Muscle of leg (tissue), 11 donors: Measurements from ENCODE around the gene PIGP. TPM values are rescaled to one million over a fixed set of nuclear protein-coding genes. Genes with fewer than 3 reads are reported as not detected.
"Not testable (repeated sequence)": the region's sequence is repeated elsewhere in the genome, so short reads cannot be mapped to it uniquely, and the experiment has no call there.

ENCODE experiments used
- DNase-seq: peaks from one replicate; pipeline ENCODE4 v3.0.0; 2013
- H3K27ac ChIP-seq: one replicate; pipeline ENCODE4 v1.5.1; 2013; ENCODE audit warnings: mild to moderate bottlenecking, low read length, control low read depth
- H3K27me3 ChIP-seq: one replicate; pipeline ENCODE4 v1.6.1; 2013; ENCODE audit warnings: low read length; ENCODE audit not compliant: control insufficient read depth, insufficient read depth
- H3K36me3 ChIP-seq: one replicate; pipeline ENCODE4 v1.6.1; 2013; ENCODE audit warnings: low read length; ENCODE audit not compliant: control insufficient read depth, insufficient read depth
- H3K4me1 ChIP-seq: one replicate; pipeline ENCODE4 v1.6.1; 2013; ENCODE audit warnings: low read length; ENCODE audit not compliant: control insufficient read depth, insufficient read depth
- H3K4me3 ChIP-seq: one replicate; pipeline ENCODE4 v1.5.1; 2013; ENCODE audit warnings: low read length, control low read depth
- H3K9me3 ChIP-seq: replicated peaks from 2 replicates; pipeline ENCODE4 v1.6.1; 2013; ENCODE audit warnings: low read depth, low read length; ENCODE audit not compliant: control insufficient read depth
- WGBS: methylation state at CpG from one replicate; pipeline ENCODE4 v1.1.5; 2013; ENCODE audit warnings: missing lambda C conversion rate; ENCODE audit not compliant: insufficient coverage; 5-methylcytosine and 5-hydroxymethylcytosine counted together
- polyA plus RNA-seq, 8 donors: library from polyadenylated mRNA; unstranded; fragments of 120-200 nt; gene quantifications; one replicate each; pipeline versions ENCODE4 v1.2.1 to v1.2.3, GENCODE V29; 2013; ENCODE audit warnings: inconsistent platforms in 1 of 8, low replicate concordance in 1 of 8; ENCODE audit not compliant: insufficient read length in 8 of 8, insufficient read depth in 1 of 8
- total RNA-seq: library from RNA; stranded (reverse); fragments of 120-200 nt; gene quantifications from one replicate; pipeline ENCODE4 v1.2.4, GENCODE V29; 2013

Gene PIGP
- total and polyA plus RNA-seq, 9 donors: 17.7 to 36.7 (median 23.8) TPM

DNA sequence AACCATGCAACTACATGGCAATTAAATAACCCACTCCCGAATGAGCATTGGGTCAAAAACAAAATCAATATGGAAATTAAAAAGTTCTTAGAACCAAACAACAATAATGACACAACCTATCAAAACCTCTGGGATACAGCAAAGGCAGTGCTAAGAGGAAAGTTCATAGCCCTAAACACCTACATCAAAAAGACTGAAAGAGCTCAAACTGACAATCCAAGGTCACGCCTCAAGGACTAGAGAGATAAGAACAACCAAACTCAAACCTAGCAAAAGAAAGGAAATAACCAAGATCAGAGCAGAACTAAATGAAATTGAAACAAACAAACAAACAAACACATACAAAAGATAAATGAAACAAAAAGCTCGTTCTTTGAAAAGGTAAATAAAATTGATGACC, 23.1 kb downstream of the PIGP start:
- not testable (repeated sequence) for H3K27ac ChIP-seq, H3K4me3 ChIP-seq, H3K9me3 ChIP-seq, DNase-seq, H3K4me1 ChIP-seq, H3K36me3 ChIP-seq, H3K27me3 ChIP-seq
- WGBS: no CpG with 5 or more reads among the region's 3 CpGs

DNA sequence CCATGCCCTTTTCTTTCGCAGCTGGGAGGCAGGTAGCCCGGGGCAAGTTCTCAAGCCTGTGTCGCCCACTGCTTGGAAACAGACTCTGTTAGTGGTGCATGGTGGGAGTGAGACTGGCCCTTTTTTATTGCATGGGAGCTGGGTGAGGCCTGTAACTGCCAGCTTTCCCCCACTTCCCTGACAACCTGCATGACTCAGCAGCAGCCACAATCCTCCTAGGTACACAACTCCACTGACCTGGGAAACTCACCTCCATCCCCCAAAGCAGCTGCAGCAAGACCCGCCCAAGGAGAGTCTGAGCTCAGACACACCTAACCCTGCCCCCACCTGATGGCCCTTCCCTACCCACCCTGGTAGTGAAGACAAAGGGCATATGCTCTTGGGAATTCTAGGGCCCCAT, 25.8 kb downstream of the PIGP start:
- no peak overlapping the region for H3K4me3 ChIP-seq
- peaks cover 2% of the 10 kb centered on the region for H3K4me1 ChIP-seq
- WGBS: no CpG with 5 or more reads among the region's 4 CpGs
- H3K9me3 ChIP-seq: no peaks in the 10 kb centered on the region
- no peak overlapping the region for H3K27ac ChIP-seq
- no peak for DNase-seq
- H3K36me3 ChIP-seq: no peaks in the 10 kb centered on the region
- H3K27me3 ChIP-seq: no peaks in the 10 kb centered on the region

DNA sequence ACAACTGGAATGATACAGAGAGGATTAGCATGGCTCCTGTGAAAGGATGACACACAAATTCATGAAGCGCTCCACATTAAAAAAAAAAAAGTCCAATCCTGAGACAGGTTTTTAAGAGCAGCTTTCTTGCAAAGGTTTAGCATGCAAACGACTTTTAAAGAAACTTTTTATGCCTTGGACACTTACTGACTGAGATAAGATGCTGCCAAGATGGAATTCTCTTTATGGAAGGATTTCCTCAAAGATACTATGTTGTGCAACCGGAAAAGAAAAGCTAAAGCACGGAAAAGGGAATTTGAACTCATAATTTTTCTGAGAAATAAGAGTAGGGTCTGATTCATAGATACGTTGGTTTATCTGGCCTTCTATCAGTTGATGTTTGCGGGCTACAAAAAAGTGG, 27.3 kb downstream of the PIGP start:
- no peaks in the 10 kb centered on the region for H3K27me3 ChIP-seq
- DNase-seq: no peak
- peaks cover 2% of the 10 kb centered on the region for H3K4me1 ChIP-seq
- H3K36me3 ChIP-seq: no peaks in the 10 kb centered on the region
- WGBS: 86% methylated on average over 5 of the region's 6 CpGs
- no peak overlapping the region for H3K27ac ChIP-seq
- no peak overlapping the region for H3K4me3 ChIP-seq
- H3K9me3 ChIP-seq: no peaks in the 10 kb centered on the region

DNA sequence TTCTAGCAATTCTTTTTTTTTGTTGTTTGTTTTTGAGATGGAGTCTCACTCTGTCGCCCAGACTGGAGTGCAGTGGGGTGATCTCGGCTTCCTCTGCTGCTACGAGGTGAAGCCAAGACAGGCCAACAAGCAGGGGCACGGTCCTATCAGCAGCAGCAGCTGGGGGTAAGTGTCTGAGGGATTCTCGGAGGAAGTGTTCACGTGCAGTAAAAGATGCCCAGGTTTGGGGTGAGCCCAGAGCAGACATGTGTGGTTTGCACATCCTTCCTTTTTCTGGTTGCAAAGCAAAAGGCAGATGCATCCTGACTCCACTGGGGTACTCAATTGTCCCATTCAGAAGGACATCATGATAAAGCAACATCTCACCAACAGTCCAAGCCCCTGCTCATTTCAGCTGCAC, 27.7 kb downstream of the PIGP start:
- no peak overlapping the region for H3K27ac ChIP-seq

DNA sequence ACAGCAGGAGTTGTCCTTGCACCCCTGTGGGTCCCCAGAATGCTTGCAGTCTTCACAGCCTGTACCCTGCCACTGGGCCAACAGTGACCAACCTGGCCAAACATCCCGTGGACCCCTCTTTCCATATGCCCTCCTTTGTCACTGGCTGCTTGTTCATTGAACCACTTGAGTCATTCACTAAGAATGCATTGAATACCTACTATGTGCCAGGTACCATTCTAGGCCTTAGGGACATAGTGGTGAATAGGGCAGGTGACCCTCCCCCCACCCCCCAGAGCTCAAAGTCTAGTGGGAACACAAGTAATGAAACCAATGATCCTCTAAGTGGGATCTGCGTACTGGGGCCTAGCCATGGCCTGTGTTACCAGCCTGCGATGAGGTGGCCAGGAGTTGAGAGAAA, 28.2 kb downstream of the PIGP start:
- no peak for DNase-seq
- Histone ChIP-seq H3K36me3 (no peaks in the 10 kb centered on the region), H3K9me3 (no peaks in the 10 kb centered on the region), H3K27me3 (no peaks in the 10 kb centered on the region), H3K4me1 (peaks cover 2% of the 10 kb centered on the region), H3K4me3 (no peak overlapping the region), H3K27ac (no peak overlapping the region)
- 100% methylated on average over 2 of the region's 3 CpGs for WGBS

More for the DNA sequence above, 27.7 kb downstream of the PIGP start:
- H3K27me3 ChIP-seq: no peaks in the 10 kb centered on the region
- no peaks in the 10 kb centered on the region for H3K9me3 ChIP-seq
- no peak for DNase-seq
- no peak overlapping the region for H3K4me3 ChIP-seq
- no peaks in the 10 kb centered on the region for H3K36me3 ChIP-seq
- H3K4me1 ChIP-seq: peaks cover 2% of the 10 kb centered on the region
- 81% methylated on average over 5 of the region's 6 CpGs for WGBS

DNA sequence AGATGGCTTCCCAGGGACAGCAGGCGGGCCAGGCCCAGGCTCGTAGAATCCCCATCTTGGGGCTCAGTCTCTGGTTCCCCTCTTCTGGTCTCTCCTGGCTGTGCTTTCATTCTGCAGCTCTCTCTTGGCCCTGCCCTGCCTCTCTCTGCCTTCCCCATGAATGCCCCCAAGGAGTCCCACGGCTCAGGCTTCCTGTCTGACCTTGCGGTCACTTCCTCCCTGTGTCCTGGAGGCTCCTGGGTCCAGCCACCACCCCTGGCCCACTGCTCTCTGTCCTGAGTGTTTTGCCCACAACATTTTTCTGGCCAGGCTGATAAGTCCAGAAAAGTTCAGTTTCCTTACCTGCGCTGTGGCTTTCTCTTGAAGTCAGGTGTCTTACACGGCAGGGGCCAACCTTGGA, 29.1 kb downstream of the PIGP start:
- H3K9me3 ChIP-seq: no peaks in the 10 kb centered on the region
- H3K4me1 ChIP-seq: peaks cover 2% of the 10 kb centered on the region
- H3K4me3 ChIP-seq: no peak overlapping the region
- 75% methylated on average over 6 of the region's 6 CpGs for WGBS
- no peak for DNase-seq
- no peaks in the 10 kb centered on the region for H3K27me3 ChIP-seq
- H3K36me3 ChIP-seq: no peaks in the 10 kb centered on the region
- no peak overlapping the region for H3K27ac ChIP-seq

DNA sequence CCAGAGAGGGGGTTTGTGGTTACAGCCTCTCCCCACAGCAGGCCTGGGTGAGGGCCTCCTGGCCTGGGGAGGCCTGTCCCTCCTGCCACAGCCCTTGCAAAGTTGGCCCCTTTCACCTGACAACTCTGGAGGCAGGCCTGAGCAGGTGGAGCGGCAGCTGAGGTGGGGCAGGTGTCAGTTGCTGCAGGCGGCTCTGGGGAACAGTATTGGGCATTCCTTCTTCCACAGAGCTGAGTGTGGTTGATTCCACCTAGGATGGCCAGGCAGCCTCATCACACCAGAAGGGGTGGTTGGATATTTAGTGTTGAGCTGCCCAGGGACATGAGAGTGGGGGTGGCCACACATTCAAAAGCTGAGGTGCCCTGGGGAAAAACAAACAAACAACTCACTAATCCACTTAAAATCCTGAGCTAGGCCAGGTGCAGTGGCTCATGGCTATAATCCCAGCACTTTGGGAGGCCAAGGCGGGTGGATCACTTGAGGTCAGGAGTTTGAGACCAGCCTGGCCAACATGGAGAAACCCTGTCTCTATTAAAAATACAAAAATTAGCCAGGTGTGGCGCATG, 31.1 kb downstream of the PIGP start:
- Histone ChIP-seq H3K4me3 (no peak overlapping the region), H3K27ac (no peak overlapping the region), H3K9me3 (no peaks in the 10 kb centered on the region), H3K27me3 (no peaks in the 10 kb centered on the region), H3K4me1 (peaks cover 2% of the 10 kb centered on the region), H3K36me3 (no peaks in the 10 kb centered on the region)
- DNase-seq: no peak
- 82% methylated on average over 1 of the region's 4 CpGs for WGBS

DNA sequence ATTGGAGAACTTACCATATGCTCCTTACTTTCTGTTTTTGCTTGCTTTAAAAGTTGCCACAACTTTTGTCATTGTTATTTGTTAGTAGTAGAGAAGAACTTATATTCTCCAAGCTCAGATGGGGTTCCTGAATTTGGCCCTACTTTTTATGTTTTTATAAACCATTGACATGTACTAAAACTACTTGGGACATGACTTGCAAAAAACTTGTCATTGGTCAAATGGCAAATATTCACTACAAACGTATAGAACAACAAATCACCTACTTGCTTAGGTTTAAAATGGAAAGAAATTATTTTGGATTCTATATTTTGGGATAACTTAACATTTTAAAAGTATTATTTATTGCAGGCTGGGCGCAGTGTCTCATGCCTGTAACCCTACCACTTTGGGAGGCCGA, 32.7 kb downstream of the PIGP start:
- no peak overlapping the region for H3K27ac ChIP-seq
- H3K27me3 ChIP-seq: no peaks in the 10 kb centered on the region
- peaks cover 2% of the 10 kb centered on the region for H3K4me1 ChIP-seq
- no peak overlapping the region for H3K4me3 ChIP-seq
- H3K9me3 ChIP-seq: no peaks in the 10 kb centered on the region
- no peaks in the 10 kb centered on the region for H3K36me3 ChIP-seq
- WGBS: no CpG with 5 or more reads among the region's 3 CpGs
- DNase-seq: no peak

DNA sequence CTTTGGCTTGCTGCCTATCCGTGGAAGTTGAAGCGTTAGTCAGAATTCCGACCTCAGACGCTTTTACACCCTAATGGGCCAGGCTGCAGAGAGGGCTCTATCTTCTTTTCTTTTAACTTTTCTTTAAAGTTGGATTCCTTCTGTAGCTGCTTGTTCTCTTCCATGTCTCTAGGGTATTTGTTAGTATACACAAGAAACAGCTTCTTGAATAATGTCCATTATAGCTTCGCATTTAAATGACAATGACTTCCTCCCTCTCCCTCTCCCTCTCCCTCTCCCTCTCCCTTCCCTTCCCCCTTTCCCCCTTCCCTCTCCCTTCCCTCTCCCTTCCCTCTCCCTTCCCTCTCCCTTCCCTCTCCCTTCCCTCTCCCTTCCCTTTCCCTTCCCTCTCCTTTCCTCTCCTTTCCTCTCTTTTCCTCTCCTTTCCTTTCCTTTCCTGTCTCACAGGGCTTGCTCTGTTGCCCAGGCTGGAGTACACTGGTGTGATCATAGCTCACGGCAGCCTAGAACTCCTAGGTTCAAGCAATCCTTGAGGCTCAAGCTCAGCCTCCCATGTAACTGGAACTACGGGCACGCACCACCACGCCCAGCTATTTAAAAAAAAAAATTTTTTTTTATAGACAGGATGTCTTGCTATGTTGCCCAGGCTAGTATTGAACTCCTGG, 33.3 kb downstream of the PIGP start:
- DNase-seq: no peak
- no peak overlapping the region for H3K27ac ChIP-seq
- 100% methylated on average over 1 of the region's 9 CpGs for WGBS
- no peaks in the 10 kb centered on the region for H3K9me3 ChIP-seq
- H3K4me1 ChIP-seq: peaks cover 2% of the 10 kb centered on the region
- H3K27me3 ChIP-seq: no peaks in the 10 kb centered on the region
- no peaks in the 10 kb centered on the region for H3K36me3 ChIP-seq
- no peak overlapping the region for H3K4me3 ChIP-seq

DNA sequence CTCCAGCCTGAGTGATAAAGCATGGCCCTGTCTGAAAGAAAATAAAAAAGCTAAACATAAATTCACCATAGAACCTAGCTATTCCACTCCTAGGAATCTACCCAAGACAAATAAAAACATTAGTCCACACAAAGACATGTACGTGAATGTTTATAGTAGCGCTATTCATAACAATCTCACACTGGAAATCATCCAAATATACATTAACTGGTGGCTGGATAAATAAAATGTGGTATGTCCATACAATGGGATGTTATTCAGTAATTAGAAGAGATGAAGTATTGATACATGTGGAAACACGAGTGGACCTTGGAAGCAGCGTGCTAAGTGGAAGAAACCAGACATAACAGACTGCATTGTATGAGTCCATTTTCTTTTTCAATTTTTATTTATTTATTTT, 36.7 kb downstream of the PIGP start:
- no peak for DNase-seq
- WGBS: no CpG with 5 or more reads among the region's 4 CpGs
- Histone ChIP-seq H3K27ac (no peak overlapping the region), H3K4me1 (no peaks in the 10 kb centered on the region), H3K4me3 (no peak overlapping the region), H3K27me3 (peaks cover 2% of the 10 kb centered on the region), H3K9me3 (no peaks in the 10 kb centered on the region), H3K36me3 (no peaks in the 10 kb centered on the region)

DNA sequence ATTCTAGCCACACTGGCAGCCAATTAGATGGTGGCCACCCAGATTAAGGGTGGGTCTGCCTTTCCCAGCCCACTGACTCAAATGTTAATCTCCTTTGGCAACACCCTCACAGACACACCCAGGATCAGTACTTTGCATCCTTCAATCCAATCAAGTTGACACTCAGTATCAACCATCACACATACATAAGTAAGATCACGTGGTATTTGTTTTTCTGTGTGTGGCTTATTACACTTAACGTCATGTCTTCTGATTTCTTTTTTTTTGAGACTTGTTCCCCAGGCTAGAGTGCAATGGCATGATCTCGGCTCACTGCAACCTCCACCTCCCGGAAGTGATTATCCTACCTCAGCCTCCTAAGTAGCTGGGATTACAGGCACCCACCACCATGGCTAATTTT, 38.5 kb downstream of the PIGP start:
- DNase-seq, H3K9me3 ChIP-seq, H3K36me3 ChIP-seq, H3K27ac ChIP-seq, H3K4me3 ChIP-seq, H3K27me3 ChIP-seq, H3K4me1 ChIP-seq: not testable (repeated sequence)
- WGBS: no CpG with 5 or more reads among the region's 4 CpGs
